ENCODE measurements around the gene GNAQ. TPM values are rescaled to one million over a fixed set of nuclear protein-coding genes. Genes with fewer than 3 reads are reported as not detected.

The GNAQ gene
- total RNA-seq, 4 donors from 2014 or later, result 18.1 to 35.1 (median 24.0) TPM

DNA sequence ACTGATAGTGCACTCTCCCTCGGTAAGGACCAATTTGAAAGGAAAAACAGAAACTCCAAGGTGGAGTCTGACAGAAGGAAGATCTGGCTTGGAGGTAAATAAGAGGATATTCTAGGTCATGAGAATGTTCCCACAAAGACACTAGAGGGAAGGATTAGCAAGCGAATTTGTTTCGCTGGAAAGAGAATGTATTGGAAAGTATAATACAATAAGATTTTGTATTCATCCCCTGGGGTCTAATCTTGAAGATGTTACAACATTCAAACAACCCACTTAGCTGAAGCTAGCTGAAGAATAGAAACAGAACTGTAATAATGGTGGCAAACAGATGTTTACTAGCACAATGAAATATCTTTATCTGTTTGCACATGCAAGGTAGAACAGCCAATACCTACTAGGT is 158.7 kb downstream of the GNAQ start:
- TF ChIP-seq, protein P1, sequence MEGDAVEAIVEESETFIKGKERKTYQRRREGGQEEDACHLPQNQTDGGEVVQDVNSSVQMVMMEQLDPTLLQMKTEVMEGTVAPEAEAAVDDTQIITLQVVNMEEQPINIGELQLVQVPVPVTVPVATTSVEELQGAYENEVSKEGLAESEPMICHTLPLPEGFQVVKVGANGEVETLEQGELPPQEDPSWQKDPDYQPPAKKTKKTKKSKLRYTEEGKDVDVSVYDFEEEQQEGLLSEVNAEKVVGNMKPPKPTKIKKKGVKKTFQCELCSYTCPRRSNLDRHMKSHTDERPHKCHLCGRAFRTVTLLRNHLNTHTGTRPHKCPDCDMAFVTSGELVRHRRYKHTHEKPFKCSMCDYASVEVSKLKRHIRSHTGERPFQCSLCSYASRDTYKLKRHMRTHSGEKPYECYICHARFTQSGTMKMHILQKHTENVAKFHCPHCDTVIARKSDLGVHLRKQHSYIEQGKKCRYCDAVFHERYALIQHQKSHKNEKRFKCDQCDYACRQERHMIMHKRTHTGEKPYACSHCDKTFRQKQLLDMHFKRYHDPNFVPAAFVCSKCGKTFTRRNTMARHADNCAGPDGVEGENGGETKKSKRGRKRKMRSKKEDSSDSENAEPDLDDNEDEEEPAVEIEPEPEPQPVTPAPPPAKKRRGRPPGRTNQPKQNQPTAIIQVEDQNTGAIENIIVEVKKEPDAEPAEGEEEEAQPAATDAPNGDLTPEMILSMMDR (IDR thresholded peaks at IDR 0.05), result no peak
- no peak for TF ChIP-seq POLR2A (IDR thresholded peaks at IDR 0.05)
- WGBS, 2 donors, result 68 to 76% methylated on average over 3 of the region's 3 CpGs
- no peak for DNase-seq
- no peaks in the 10 kb centered on the region for H3K36me3 ChIP-seq
- no peak overlapping the region for H3K27ac ChIP-seq
- H3K27me3 ChIP-seq, result no peaks in the 10 kb centered on the region
- H3K4me1 ChIP-seq, result peaks cover 6 to 31% (median 7%) of the 10 kb centered on the region in 3 donors
- no peaks in the 10 kb centered on the region for H3K9me3 ChIP-seq
- intact Hi-C loops (cut with DNase I), result no loop called here
- no peak overlapping the region for H3K4me3 ChIP-seq

DNA sequence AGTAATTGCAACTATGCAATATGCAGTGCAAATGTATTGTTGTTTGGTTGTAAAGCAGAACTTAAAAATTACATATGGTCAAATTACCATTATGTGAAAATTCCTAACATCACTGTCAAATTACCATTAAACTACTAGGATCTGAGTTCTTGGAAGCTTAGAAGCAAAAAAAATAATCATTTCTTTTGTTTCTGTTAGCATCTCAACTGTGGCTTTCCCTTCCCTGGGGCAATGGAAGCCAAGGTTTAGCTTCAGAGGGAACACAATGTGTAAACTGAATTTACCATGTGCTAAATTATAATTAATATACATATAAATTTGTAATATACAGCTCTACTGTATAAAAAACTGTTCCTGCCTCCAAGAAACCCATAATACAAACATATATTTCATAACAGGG is 159.4 kb downstream of the GNAQ start:
- H3K27ac ChIP-seq, result no peak overlapping the region
- H3K4me1 ChIP-seq, result peaks cover 6 to 31% (median 7%) of the 10 kb centered on the region in 3 donors
- TF ChIP-seq, protein P1 (IDR thresholded peaks at IDR 0.05), result no peak
- no peak for TF ChIP-seq POLR2A (IDR thresholded peaks at IDR 0.05)
- no peaks in the 10 kb centered on the region for H3K36me3 ChIP-seq
- no peak overlapping the region for H3K4me3 ChIP-seq
- no peaks in the 10 kb centered on the region for H3K27me3 ChIP-seq
- intact Hi-C loops (cut with DNase I), result no loop called here
- H3K9me3 ChIP-seq, result no peaks in the 10 kb centered on the region
- DNase-seq, result no peak

DNA sequence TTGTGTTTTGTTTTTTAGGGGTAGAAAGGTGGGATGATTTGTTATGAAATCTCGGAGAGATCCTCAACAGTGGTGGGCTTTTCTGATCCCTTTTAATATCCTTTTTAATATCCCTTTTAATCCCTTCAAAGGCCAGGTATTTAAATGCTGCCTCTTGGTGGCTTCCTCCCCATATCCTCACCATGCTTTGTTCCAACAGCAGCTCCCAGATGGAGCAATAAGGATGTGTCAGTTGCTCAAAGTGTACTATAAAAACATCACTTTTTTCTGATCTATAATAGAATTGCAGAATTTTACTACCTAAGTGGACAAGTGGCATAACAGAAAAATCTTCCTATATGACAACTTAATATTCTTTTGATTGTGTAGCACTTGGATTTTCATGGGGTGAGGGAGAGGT is 160.1 kb downstream of the GNAQ start:
- Histone ChIP-seq H3K4me1 (peaks cover 4 to 24% (median 6%) of the 10 kb centered on the region in 3 donors), H3K4me3 (no peak overlapping the region), H3K36me3 (no peaks in the 10 kb centered on the region), H3K27ac (no peak overlapping the region), H3K27me3 (no peaks in the 10 kb centered on the region), H3K9me3 (no peaks in the 10 kb centered on the region)
- WGBS, 2 donors, result 88 to 91% methylated on average over 1 of the region's 1 CpG
- DNase-seq, result no peak
- intact Hi-C loops (cut with DNase I), result no loop called here
- TF ChIP-seq, protein P1 (IDR thresholded peaks at IDR 0.05), result no peak
- no peak for TF ChIP-seq POLR2A (IDR thresholded peaks at IDR 0.05)

DNA sequence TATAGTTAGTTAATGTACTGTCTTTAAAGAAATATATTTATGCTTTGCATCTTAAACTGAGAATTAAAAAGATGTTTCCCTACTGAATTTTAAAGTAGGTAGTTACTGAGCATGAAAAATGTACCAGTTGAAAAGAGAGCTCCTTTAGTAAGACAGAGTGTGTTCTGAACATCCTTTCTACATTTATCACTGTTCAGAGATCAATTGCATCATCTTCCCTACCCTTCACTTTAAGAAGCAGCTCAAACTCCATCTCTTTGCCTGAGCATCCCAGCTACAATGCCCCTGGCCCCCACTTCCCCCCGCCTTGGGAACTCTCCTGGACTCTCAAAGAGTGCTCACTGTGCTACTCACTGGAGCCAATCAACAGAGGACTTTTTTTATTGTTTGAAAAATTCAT is 164.7 kb downstream of the GNAQ start:
- intact Hi-C loops (cut with DNase I), result no loop called here
- Histone ChIP-seq H3K4me1 (peaks cover 0 to 4% (median 0%) of the 10 kb centered on the region in 3 donors), H3K27ac (no peak overlapping the region), H3K27me3 (no peaks in the 10 kb centered on the region), H3K4me3 (no peak overlapping the region), H3K36me3 (peaks cover 0 to 11% (median 0%) of the 10 kb centered on the region in 3 donors), H3K9me3 (no peaks in the 10 kb centered on the region)
- no peak for DNase-seq
- TF ChIP-seq, protein P1 (IDR thresholded peaks at IDR 0.05), result no peak
- no peak for TF ChIP-seq POLR2A (IDR thresholded peaks at IDR 0.05)
- 80 to 100% methylated on average over 1 of the region's 1 CpG for WGBS, 2 donors

DNA sequence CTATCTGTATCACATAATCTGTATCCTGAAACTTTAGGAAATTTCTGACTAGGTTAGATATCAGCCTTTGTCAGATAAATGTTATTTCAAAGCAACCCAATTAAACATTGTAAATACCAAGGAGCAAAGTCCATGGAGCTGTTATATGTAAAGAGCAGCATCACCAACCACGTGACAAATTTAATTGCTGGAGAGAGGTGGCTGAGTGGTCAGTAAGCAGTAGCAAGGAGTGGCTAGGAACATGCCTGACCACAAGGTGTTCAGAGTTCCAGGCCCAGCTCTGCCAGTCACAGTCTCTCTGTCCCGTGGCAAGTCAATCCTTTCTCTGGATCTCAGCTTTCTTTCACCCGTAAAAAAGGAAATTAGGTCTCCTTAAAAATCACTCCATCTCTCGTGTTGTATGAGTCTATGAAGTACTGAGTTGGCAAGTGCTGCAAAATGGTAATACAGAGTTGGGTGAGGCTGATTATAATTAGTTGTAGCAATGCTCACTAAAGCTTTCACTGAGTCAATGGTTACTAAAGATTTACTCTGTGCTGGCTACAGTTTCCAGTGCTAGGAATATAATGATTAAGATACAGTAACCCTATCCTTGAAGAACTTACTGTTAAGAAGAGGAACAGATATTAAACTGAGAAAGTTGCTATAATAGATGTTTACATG is 166.1 kb downstream of the GNAQ start:
- DNase-seq, result no peak
- 72 to 90% methylated on average over 4 of the region's 4 CpGs for WGBS, 2 donors
- H3K36me3 ChIP-seq, result peaks cover 0 to 11% (median 0%) of the 10 kb centered on the region in 3 donors
- H3K27ac ChIP-seq, result no peak overlapping the region
- H3K4me1 ChIP-seq, result peaks cover 0 to 4% (median 0%) of the 10 kb centered on the region in 3 donors
- no peak overlapping the region for H3K4me3 ChIP-seq
- H3K27me3 ChIP-seq, result no peaks in the 10 kb centered on the region
- TF ChIP-seq, protein P1 (IDR thresholded peaks at IDR 0.05), result no peak
- TF ChIP-seq POLR2A (IDR thresholded peaks at IDR 0.05), result no peak
- intact Hi-C loops (cut with DNase I), result no loop called here
- no peaks in the 10 kb centered on the region for H3K9me3 ChIP-seq
